HG02678 (cell line): Measurements from ENCODE around the gene STEAP2.

Source experiments
- ATAC-seq: cut with Tn5 transposase; IDR thresholded peaks from one replicate; pipeline ENCODE4 v1.9.1; 2021; ENCODE audit warnings: mild to moderate bottlenecking, moderate library complexity; ENCODE audit not compliant: unreplicated experiment

STEAP2 gene

DNA sequence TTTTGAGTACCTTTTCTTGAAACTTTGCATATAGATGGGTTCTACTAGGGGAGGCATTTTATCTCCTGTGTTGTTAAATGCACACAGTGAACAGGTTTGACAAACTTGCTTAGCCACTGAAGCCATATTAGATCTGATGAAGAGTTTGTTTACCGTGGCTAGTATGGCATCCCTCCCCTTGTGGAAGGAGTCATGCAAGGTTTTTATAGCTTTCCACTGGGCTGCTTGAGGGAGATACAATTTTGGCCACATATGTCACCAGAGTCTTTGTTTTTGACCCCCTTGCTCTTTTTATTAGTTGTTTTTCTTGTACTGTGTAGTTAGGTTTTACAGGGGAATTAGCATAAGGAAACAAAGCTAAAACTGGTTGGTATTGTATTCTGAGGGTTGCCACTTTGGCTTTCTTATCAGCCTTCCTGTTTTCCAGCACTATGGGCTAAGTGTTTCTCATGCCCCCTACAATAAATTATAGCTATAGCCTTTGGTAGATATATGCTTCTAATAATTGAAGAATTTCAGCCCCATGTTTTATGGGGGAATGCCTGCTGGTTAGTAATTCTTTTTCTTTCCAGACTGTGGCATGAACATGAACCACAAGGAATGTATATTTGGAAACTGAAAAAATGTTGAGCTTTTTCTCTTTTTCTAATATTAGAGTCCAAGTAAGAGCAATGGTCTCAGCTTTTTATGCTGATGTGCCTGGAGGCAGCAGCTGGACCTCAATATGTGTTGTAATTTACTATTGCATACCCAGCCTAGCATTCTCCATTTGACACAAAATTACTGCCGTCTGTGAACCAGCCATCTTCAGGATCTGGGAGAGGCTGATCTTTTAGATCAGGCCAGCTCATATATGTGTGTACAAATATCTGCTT, 18.4 kb upstream of the STEAP2 start:
- ATAC-seq, result no peak

DNA sequence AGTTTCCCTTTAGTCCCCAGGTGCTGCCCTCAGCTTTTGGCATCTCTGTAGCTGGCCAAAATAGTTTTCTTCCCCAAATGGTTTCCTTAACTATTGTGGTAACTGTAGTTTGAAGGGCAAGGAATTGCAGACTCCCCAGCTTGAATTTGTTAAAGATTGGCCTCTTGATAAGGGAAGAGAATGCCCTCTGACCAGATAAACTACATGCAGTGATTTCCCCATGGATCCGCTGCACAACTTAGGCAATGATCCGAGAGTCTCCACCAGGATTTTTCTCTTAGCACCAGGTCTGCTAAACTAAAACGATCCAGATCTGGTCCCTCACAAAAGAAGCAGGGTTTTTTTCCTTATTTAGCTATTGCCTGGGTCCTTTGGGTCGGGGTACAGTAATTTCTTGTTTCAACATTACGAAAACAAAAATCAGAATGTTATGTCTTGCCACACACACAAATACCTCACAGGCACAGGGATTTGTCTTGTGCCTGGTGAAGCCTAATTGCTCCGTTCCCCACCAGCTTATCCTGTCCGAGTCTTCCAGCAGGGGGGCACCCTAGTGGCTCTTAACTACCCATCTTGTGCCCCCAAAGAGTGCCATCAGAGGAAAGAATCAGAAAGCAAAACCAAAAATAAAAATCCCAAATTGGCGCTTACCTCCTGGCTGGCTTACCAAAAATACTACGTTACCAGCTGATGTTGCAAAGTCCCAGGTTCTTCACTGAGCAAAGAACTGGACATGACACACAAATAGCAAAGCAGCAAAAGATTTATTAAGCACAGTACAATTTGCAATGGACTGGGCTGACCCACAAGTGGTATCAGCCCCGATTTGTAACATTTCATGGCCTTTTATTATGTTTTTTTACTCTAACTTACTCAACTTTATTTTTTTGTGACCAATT, 16.4 kb upstream of the STEAP2 start:
- no peak for ATAC-seq

- no peak for ATAC-seq
These were observed 9.9 kb upstream of the STEAP2 start for GRCh38 chr7:90201500-90202195.

- ATAC-seq, result no peak
These were observed 3.6 kb upstream of the STEAP2 start for GRCh38 chr7:90207956-90208355.

DNA sequence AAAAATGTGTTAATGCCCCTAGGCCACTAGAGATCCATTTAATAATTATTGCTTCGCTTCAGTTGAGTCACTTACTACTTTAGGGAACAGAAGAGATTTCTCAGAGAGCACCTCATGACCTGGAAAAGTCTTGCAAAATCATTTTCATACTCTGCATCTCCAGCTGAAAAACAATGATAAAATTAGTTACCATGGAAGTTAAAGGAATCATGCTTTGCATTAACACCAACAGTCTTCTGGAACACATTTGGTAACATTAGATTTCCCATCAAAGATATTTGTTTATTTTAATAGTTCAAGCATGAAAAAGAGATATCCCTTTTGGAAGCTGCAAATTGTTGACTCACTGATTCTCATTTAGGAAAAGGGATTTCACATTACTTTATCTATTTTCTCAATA, 1.8 kb upstream of the STEAP2 start:
- ATAC-seq, result no peak

- no peak for ATAC-seq
These were observed 1.1 kb upstream of the STEAP2 start for GRCh38 chr7:90210475-90210874.

- peak; percentile 15 for ATAC-seq
These were observed 559 bp upstream of the STEAP2 start for GRCh38 chr7:90210981-90211380.

DNA sequence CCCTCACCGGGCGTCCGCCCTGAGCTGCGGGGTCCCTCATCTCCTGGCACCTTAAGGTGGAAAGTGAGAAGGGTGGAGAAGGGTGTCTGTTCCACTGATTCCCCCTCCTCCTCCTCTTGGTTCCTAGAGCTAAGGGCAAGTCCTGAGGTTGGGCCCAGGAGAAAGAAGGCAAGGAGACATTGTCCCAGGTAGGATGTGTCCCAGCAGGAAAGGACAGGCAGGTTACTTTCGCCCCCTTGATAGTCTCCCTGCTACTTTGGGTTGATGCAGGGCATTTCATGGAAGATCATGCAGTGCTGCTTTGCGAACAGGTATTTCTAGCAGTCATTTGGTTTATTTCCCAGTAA, 582 bp downstream of the STEAP2 start:
- ATAC-seq, result no peak

DNA sequence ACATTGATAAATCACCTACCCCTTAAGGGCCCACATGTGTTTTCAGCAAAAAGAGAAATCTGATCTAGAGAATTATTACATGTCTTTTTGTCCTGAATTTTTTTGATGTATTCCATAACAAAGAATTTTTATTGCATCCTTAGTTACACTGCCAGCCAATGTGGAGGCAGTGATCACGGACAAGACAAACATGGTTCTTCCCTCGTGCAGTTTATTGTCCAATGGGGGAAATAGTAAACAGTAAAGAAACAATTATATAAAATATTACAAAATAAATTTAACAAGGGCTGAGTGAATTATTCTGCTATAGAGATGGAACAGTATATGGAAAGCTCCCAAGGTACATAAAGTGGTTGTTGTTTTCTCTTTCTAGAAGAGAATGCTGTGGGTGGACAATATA, 2.0 kb downstream of the STEAP2 start:
- ATAC-seq, result no peak

DNA sequence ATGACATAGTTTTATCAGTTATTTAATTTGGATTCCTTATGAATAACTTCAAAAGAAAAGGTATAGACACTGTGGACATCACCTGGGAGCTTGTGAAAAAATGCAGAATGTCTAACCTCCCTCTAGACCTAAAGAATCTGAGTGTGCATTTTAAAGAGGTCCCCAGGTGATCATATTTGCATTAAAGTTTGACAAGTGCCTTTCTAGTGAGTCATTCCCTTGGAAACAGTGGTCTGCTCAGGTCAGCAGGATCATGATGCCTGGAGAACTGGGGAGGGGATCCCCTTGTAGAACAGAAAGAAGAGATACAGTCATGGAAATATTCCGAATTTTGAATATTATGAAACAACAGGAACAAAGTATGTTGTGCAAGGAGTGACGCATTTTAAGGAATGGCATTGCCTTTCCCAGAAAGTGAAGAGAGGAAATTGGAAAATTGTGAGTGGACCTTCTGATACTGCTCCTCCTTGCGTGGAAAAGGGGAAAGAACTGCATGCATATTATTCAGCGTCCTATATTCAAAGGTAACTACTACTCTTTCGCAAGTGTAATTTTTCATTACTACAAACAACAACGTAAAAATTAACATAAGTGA, 4.6 kb downstream of the STEAP2 start:
- ATAC-seq, result no peak

DNA sequence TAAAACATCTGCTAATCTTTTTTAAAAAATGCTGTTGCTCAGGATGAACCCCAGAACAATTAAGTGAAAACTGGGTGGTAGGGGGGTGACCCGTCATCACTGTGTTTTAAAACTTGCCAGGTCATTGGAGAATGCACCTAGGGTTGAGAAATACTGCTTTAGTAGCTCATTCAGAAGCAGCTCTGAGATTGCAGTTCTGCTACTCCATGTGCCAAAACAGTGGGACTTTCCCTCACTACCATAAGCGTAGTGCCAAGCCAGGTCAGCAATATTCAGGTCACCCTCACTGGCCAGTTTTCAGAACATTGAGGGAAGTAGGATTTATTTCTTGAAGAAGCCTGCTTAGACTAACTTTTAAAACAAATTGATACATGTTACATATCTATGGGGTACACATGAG, 5.2 kb downstream of the STEAP2 start:
- ATAC-seq, result no peak

DNA sequence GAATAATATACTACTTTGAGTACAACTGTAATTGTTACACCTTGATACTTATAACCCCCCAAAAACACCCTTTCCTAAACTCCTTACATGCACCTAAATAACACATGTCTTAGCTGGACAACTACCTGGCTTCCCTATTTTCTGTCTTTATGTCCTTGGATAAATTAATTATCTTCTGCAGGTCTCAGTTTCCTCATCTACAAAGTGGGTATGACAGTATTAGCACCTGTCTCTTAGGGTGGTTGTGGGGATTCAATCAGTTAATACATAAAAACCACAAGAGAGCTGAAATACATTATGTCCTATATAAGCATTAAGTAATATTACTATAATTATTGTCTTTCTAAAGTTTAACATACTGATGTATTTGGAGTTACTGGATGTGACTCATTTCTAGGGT, 10.8 kb downstream of the STEAP2 start:
- ATAC-seq, result no peak

- ATAC-seq, result no peak
These were observed 11.5 kb downstream of the STEAP2 start for GRCh38 chr7:90222811-90223725.

DNA sequence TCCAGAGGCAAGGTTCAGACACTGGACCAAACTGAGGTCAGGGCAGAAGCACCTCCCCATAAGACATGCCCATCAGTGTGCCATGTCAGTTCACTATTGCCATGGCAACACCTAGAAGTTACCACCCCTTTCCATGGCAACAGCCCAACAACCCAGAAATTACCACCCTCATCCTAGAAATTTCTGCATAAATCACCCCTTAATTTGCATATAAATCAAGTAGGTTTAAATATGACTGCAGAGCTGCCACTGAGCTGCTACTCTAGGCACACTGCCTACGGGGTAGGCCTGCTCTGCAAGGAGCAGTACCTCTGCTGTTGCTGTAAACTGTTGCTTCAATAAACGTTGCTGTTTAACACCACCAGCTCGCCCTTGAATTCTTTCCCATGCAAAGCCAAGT, 12.7 kb downstream of the STEAP2 start:
- no peak for ATAC-seq

GRCh38 chr7:90225181-90225580, 13.6 kb downstream of the STEAP2 start:
- no peak for ATAC-seq

GRCh38 chr7:90225601-90226000, 14.1 kb downstream of the STEAP2 start:
- no peak for ATAC-seq

DNA sequence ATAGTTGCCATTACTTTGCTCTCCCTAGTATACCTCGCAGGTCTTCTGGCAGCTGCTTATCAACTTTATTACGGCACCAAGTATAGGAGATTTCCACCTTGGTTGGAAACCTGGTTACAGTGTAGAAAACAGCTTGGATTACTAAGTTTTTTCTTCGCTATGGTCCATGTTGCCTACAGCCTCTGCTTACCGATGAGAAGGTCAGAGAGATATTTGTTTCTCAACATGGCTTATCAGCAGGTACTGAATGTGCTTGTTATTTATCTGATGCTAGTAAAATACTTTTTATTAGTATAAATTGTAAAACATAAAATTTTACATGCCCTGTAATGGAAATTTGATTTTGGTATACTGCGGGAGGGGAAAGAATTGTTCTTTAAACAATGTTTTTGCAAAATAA, 15.7 kb downstream of the STEAP2 start:
- ATAC-seq, result no peak

- ATAC-seq, result no peak
These were observed 18.1 kb downstream of the STEAP2 start for GRCh38 chr7:90229682-90230081.

DNA sequence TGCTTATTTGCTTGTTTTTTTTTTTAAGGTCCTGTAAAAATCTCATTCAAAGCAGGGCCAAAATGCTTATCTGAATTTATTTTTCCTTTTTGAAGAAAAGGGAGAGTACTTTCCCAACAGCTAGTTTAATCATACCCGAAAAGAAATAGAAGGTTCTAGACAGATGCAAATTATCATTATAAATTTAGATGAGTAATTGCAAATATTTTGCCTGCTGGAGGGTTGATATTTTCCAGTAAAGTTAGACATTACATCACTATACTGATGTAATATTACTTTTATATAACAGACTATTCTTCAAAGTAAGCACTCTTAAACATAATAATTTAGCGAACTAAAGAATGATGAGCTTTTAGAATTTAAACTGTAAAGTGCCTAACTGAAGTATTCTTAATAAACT, 19.3 kb downstream of the STEAP2 start:
- no peak for ATAC-seq

DNA sequence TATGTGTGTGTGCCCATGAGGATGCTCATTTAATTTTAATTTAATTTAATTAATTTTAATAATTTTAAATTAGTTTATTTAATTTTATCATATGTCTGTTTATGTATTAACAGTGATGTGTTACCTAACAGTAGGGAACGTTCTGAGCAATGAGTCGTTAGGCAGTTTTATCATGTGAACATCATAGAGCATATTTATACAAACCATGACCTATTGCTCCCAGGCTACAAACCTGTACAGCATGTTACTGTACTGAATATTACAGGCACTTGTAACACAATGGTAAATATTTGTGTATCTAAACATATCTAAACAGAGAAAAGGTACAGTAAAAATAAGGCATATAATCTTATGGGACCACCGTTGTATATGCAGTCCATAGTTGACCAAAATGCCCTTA, 19.8 kb downstream of the STEAP2 start:
- ATAC-seq, result no peak
